HepG2 (cell line): ENCODE data around the gene NPDC1. TPM values are rescaled to one million over a fixed set of nuclear protein-coding genes. Genes with fewer than 3 reads are reported as not detected.

Experiments used
- CENPT ChIP-seq: sonication (generic); formaldehyde crosslinking; IDR thresholded peaks from 2 replicates; pipeline ENCODE4 v1.8.0; 2022; ENCODE audit warnings: low read depth, mild to moderate bottlenecking, moderate library complexity, missing genetic modification reagents
- CREM ChIP-seq, 2 experiments: sonication (generic) in 1 of 2; formaldehyde crosslinking in 1 of 2; IDR thresholded peaks; 2 replicates each; pipeline versions ENCODE4 v1.4.0 to v1.6.1; 2016 to 2020; ENCODE audit warnings: antibody characterized with exemption in 1 of 2, mild to moderate bottlenecking in 1 of 2, missing genetic modification reagents in 1 of 2
- FOXA1 ChIP-seq, 2 experiments: fragments of 450-650 bp in 1 of 2; sonication (generic) in 1 of 2; formaldehyde crosslinking in 1 of 2; IDR thresholded peaks; 2 replicates each; pipeline versions ENCODE4 v1.4.0 to v1.6.1; 2016 to 2020; ENCODE audit warnings: missing genetic modification reagents in 1 of 2
- GTF3A ChIP-seq: sonication (generic); formaldehyde crosslinking; conservative IDR thresholded peaks from 2 replicates; pipeline ENCODE4 v1.4.0; 2020; ENCODE audit warnings: mild to moderate bottlenecking, missing genetic modification reagents
- HNRNPLL ChIP-seq: fragments of 200-400 bp; formaldehyde crosslinking; IDR thresholded peaks from 2 replicates; pipeline ENCODE4 v1.6.1; 2017; ENCODE audit warnings: mild to moderate bottlenecking, low read depth, low read length; ENCODE audit not compliant: poor library complexity, severe bottlenecking
- IKZF4 ChIP-seq: sonication (generic); formaldehyde crosslinking; IDR thresholded peaks from 2 replicates; pipeline ENCODE4 v1.5.1; 2020; ENCODE audit warnings: borderline replicate concordance, mild to moderate bottlenecking, low read depth, missing genetic modification reagents; ENCODE audit errors: not compliant biosample characterization
- MBNL3 ChIP-seq: fragments of 250-450 bp; sonication (Bioruptor Pico); conservative IDR thresholded peaks from 2 replicates; pipeline ENCODE4 v1.8.0; 2022; ENCODE audit warnings: mild to moderate bottlenecking, inconsistent platforms
- NKX3-1 ChIP-seq: sonication (generic); formaldehyde crosslinking; IDR thresholded peaks from 2 replicates; pipeline ENCODE4 v1.5.0; 2020; ENCODE audit warnings: missing genetic modification reagents
- NR2F2 ChIP-seq: IDR thresholded peaks from 2 replicates; pipeline ENCODE4 v1.6.1; 2012; ENCODE audit warnings: low read depth, inconsistent platforms, borderline replicate concordance
- RAD21 ChIP-seq: fragments of 450-650 bp; formaldehyde crosslinking; IDR thresholded peaks from 2 replicates; pipeline ENCODE4 v1.5.0; 2020; ENCODE audit warnings: mild to moderate bottlenecking
- RBAK ChIP-seq: sonication (generic); formaldehyde crosslinking; IDR thresholded peaks from 2 replicates; pipeline ENCODE4 v1.5.1; 2020; ENCODE audit warnings: mild to moderate bottlenecking, missing genetic modification reagents
- RFX3 ChIP-seq: IDR thresholded peaks from 2 replicates; pipeline ENCODE4 v1.6.1; 2016; ENCODE audit warnings: missing biosample characterization, missing genetic modification reagents
- SIX1 ChIP-seq: sonication (generic); formaldehyde crosslinking; IDR thresholded peaks from 2 replicates; pipeline ENCODE4 v1.4.0; 2020; ENCODE audit warnings: missing genetic modification reagents, borderline replicate concordance
- SKI ChIP-seq: fragments of 450-650 bp; IDR thresholded peaks from one replicate; pipeline ENCODE4 v1.6.1; 2018; ENCODE audit warnings: mild to moderate bottlenecking; ENCODE audit not compliant: partially characterized antibody
- THAP7 ChIP-seq: sonication (generic); formaldehyde crosslinking; IDR thresholded peaks from 2 replicates; pipeline ENCODE4 v1.8.1; 2023; ENCODE audit warnings: mild to moderate bottlenecking, missing genetic modification reagents
- ZFP91 ChIP-seq: sonication (generic); formaldehyde crosslinking; IDR thresholded peaks from 2 replicates; pipeline ENCODE4 v1.9.0; 2022; ENCODE audit warnings: missing genetic modification reagents, mild to moderate bottlenecking, borderline replicate concordance
- ZNF343 ChIP-seq: sonication (generic); formaldehyde crosslinking; IDR thresholded peaks from 2 replicates; pipeline ENCODE4 v1.4.0; 2020; ENCODE audit warnings: mild to moderate bottlenecking, missing genetic modification reagents
- ZNF362 ChIP-seq: sonication (generic); formaldehyde crosslinking; IDR thresholded peaks from 2 replicates; pipeline ENCODE4 v1.4.0; 2020; ENCODE audit warnings: missing genetic modification reagents, mild to moderate bottlenecking, borderline replicate concordance
- ZNF503 ChIP-seq: sonication (generic); formaldehyde crosslinking; IDR thresholded peaks from 2 replicates; pipeline ENCODE4 v1.4.0; 2020; ENCODE audit warnings: missing genetic modification reagents
- ZNF530 ChIP-seq: sonication (generic); formaldehyde crosslinking; IDR thresholded peaks from 2 replicates; pipeline ENCODE4 v1.5.0; 2020; ENCODE audit warnings: low read depth, mild to moderate bottlenecking, missing genetic modification reagents
- ZNF83 ChIP-seq: sonication (generic); formaldehyde crosslinking; IDR thresholded peaks from 2 replicates; pipeline ENCODE4 v1.4.0; 2020; ENCODE audit warnings: missing genetic modification reagents, mild to moderate bottlenecking, borderline replicate concordance
- ZNF883 ChIP-seq: sonication (generic); formaldehyde crosslinking; IDR thresholded peaks from 2 replicates; pipeline ENCODE4 v1.5.1; 2020; ENCODE audit warnings: mild to moderate bottlenecking, missing genetic modification reagents; ENCODE audit errors: not compliant biosample characterization
- polyA plus RNA-seq, 8 experiments: library from polyadenylated mRNA; depleted of rRNA in 3 of 8; stranded (reverse) in 7 of 8; unstranded in 1 of 8; fragments of >200 nt; fragmentation: Illumina TruSeq in 4 of 8; extraction: Trizol in 4 of 8; gene quantifications; 2 replicates each; pipeline versions ENCODE4 v1.2.1 to v1.2.3, GENCODE V29; 2011 to 2016; ENCODE audit warnings: low read depth in 4 of 8, missing spikeins in 1 of 8, mixed read lengths in 1 of 8; ENCODE audit not compliant: insufficient read depth in 1 of 8
- total RNA-seq, 5 experiments: library from RNA; depleted of rRNA; stranded (reverse); fragments of >200 nt; fragmentation: Illumina TruSeq; extraction: Trizol; gene quantifications; 2 replicates each; pipeline ENCODE4 v1.2.3, GENCODE V29; 2016; ENCODE audit warnings: low read depth in 1 of 5

The NPDC1 gene
- total and polyA plus RNA-seq, 2 of the 13 experiments (the other 11 are each of a cell fraction or from before 2014, with no cell fraction given), result 0.84 to 5.4 TPM

- TF ChIP-seq MBNL3 (CRISPR knock-in tag) (no peak), NKX3-1 (CRISPR knock-in tag) (0 out of 2 replicates have a peak, but pooled peaks have one; percentile 57), RBAK (no peak), SIX1 (CRISPR knock-in tag) (no peak), ZNF503 (CRISPR knock-in tag) (no peak), RAD21 (CRISPR knock-in tag) (no peak), NR2F2 (no peak), CREM (IDR thresholded peaks at IDR 0.05) (no peak), CREM (CRISPR knock-in tag; IDR thresholded peaks at IDR 0.05) (no peak), ZNF362 (CRISPR knock-in tag) (no peak), IKZF4 (CRISPR knock-in tag) (no peak), THAP7 (CRISPR knock-in tag) (no peak; the same call in 1 of the 2 replicates), ZFP91 (no peak), FOXA1 (IDR thresholded peaks at IDR 0.05) (no peak), FOXA1 (CRISPR knock-in tag; IDR thresholded peaks at IDR 0.05) (no peak), ZNF343 (CRISPR knock-in tag) (no peak), HNRNPLL (no peak), GTF3A (CRISPR knock-in tag) (no peak), SKI (no peak), ZNF530 (CRISPR knock-in tag) (no peak), RFX3 (no peak), CENPT (no peak), ZNF883 (CRISPR knock-in tag) (no peak), ZNF83 (CRISPR knock-in tag) (peak; percentile 27; the same call in 1 of the 2 replicates)
Observed at GRCh38 chr9:137054932-137055384, 9.0 kb upstream of the NPDC1 start (continued).
